GM19025 (cell line): ENCODE results near the gene HERPUD1.
A peak's percentile ranks its signal among the peaks of the same experiment; 100 is the strongest.
"Not testable (repeated sequence)": the region's sequence is repeated elsewhere in the genome, so short reads cannot be mapped to it uniquely, and the experiment has no call there.

Experiments used
- ATAC-seq: cut with Tn5 transposase; IDR thresholded peaks from one replicate; pipeline ENCODE4 v1.9.1; 2021; ENCODE audit warnings: mild to moderate bottlenecking, low read depth, moderate library complexity; ENCODE audit not compliant: unreplicated experiment

HERPUD1 gene

GRCh38 chr16:56977823-56978430 lies 46.0 kb downstream of the HERPUD1 start:
- no peak for ATAC-seq

- ATAC-seq: no peak
Observed at GRCh38 chr16:56980201-56980535, 48.2 kb downstream of the HERPUD1 start.

GRCh38 chr16:56980792-56981724 lies 49.1 kb downstream of the HERPUD1 start:
- ATAC-seq: no peak

- no peak for ATAC-seq
Observed at GRCh38 chr16:56981729-56982271, 49.9 kb downstream of the HERPUD1 start.

GRCh38 chr16:56982695-56983094 lies 50.8 kb downstream of the HERPUD1 start:
- ATAC-seq: no peak

GRCh38 chr16:56983211-56983751 lies 51.3 kb downstream of the HERPUD1 start:
- ATAC-seq: no peak

GRCh38 chr16:56984639-56985038 lies 52.7 kb downstream of the HERPUD1 start:
- no peak for ATAC-seq

- ATAC-seq: no peak
Observed at GRCh38 chr16:56985288-56985961, 53.5 kb downstream of the HERPUD1 start.

GRCh38 chr16:56985962-56986360 lies 54.0 kb downstream of the HERPUD1 start:
- no peak for ATAC-seq

- no peak for ATAC-seq
Observed at GRCh38 chr16:56986361-56986760, 54.4 kb downstream of the HERPUD1 start.

- not testable (repeated sequence) for ATAC-seq
Observed at GRCh38 chr16:56986908-56987307, 55.0 kb downstream of the HERPUD1 start.

- no peak for ATAC-seq
Observed at GRCh38 chr16:56987692-56988091, 55.8 kb downstream of the HERPUD1 start.

GRCh38 chr16:56988161-56988947 lies 56.4 kb downstream of the HERPUD1 start:
- ATAC-seq: no peak

- ATAC-seq: peak; percentile 74
Observed at GRCh38 chr16:56988948-56989945, 57.3 kb downstream of the HERPUD1 start, which contains the start of gene NLRC5. TSS of gene NLRC5 (plus strand) at chr16:56989557. CDS start at chr16:57020713, 31,156 bp downstream.

- no peak for ATAC-seq
Observed at GRCh38 chr16:56989988-56990387, 58.0 kb downstream of the HERPUD1 start.

GRCh38 chr16:56990407-56991286 lies 58.7 kb downstream of the HERPUD1 start:
- ATAC-seq: no peak

GRCh38 chr16:56992431-56992830 lies 60.5 kb downstream of the HERPUD1 start:
- ATAC-seq: not testable (repeated sequence)

GRCh38 chr16:56993204-56993603 lies 61.3 kb downstream of the HERPUD1 start:
- no peak for ATAC-seq
